Measurements from ENCODE around the gene FMNL2.

DNA sequence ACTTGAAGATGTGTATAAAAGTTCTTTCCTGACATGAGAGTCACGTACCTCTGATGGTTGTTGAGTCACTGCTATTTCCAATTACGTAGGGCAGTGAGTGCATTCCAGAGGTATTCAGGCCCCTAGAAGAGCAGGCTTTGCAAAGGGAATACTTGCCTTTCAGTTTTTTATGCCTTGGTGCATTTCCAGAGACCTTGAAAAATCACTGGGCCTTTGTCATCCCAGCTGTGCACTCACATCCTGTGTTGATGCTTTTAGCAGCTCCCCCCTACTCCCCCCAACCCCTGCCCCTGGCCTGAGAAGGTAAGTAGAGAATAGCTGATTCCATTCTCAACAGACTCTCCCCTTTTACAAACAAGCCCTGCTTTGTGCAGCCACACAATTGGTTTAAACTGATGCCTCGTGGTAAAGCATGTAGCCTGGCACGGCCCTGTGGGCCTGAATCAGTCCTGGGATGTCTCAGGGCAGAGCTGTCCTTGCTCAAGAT, 208.1 kb downstream of the FMNL2 start:
- no peak for TF ChIP-seq POLR2A (IDR thresholded peaks at IDR 0.05; ENCODE audit: borderline replicate concordance, extremely low read depth, insufficient read depth, insufficient read length)
- TF ChIP-seq, protein P1, sequence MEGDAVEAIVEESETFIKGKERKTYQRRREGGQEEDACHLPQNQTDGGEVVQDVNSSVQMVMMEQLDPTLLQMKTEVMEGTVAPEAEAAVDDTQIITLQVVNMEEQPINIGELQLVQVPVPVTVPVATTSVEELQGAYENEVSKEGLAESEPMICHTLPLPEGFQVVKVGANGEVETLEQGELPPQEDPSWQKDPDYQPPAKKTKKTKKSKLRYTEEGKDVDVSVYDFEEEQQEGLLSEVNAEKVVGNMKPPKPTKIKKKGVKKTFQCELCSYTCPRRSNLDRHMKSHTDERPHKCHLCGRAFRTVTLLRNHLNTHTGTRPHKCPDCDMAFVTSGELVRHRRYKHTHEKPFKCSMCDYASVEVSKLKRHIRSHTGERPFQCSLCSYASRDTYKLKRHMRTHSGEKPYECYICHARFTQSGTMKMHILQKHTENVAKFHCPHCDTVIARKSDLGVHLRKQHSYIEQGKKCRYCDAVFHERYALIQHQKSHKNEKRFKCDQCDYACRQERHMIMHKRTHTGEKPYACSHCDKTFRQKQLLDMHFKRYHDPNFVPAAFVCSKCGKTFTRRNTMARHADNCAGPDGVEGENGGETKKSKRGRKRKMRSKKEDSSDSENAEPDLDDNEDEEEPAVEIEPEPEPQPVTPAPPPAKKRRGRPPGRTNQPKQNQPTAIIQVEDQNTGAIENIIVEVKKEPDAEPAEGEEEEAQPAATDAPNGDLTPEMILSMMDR (IDR thresholded peaks at IDR 0.05 in 2 of 3, conservative IDR thresholded peaks at IDR 0.05 in 1 of 3; ENCODE audit: borderline replicate concordance in 1 of 3, insufficient read depth in 1 of 3, low read depth in 2 of 3, low read length in 2 of 3) = no peak
- TF ChIP-seq POLR2AphosphoS5 (IDR thresholded peaks at IDR 0.05; ENCODE audit: low read depth, low read length) = no peak
- TF ChIP-seq SP1 (IDR thresholded peaks at IDR 0.05; ENCODE audit: low read depth) = peak; percentile 53
- TF ChIP-seq SRF (IDR thresholded peaks at IDR 0.05; ENCODE audit: low read depth) = no peak
- TF ChIP-seq, protein P2, sequence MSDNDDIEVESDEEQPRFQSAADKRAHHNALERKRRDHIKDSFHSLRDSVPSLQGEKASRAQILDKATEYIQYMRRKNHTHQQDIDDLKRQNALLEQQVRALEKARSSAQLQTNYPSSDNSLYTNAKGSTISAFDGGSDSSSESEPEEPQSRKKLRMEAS (IDR thresholded peaks at IDR 0.05) = 0 out of 2 replicates have a peak, but pooled peaks have one; percentile 6
- no peak for TF ChIP-seq YY1 (IDR thresholded peaks at IDR 0.05; ENCODE audit: extremely low read depth, insufficient replicate concordance, low read depth, low read length)
- TF ChIP-seq EZH2 (IDR thresholded peaks at IDR 0.05) = no peak
- TF ChIP-seq RAD21 (IDR thresholded peaks at IDR 0.05; ENCODE audit: low read depth) = 0 out of 2 replicates have a peak, but pooled peaks have one; percentile 4
- no peak for TF ChIP-seq SIN3A (IDR thresholded peaks at IDR 0.05; ENCODE audit: low read depth)
- TF ChIP-seq, protein P3, sequence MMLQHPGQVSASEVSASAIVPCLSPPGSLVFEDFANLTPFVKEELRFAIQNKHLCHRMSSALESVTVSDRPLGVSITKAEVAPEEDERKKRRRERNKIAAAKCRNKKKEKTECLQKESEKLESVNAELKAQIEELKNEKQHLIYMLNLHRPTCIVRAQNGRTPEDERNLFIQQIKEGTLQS (IDR thresholded peaks at IDR 0.05) = no peak

Measured in HCT116 (cell line).